NCI-H510A treated with DMSO at 0.1 percent for 48 hours (cell line): ENCODE data around the gene VPS45.
"Not testable (repeated sequence)": the region's sequence is repeated elsewhere in the genome, so short reads cannot be mapped to it uniquely, and the experiment has no call there.

Experiments
- DNase-seq: peaks from one replicate; lab custom pipeline; 2025; lab: John Stamatoyannopoulos, UW

VPS45 gene

GRCh38 chr1:150067184-150068108 is at the start of gene VPS45:
TSS of gene VPS45 (plus strand) at chr1:150067776. CDS start at chr1:150067858, 82 bp downstream.
- DNase-seq: peak; percentile 81

GRCh38 chr1:150018165-150018564 is 49.4 kb upstream of the VPS45 start:
- DNase-seq: no peak

GRCh38 chr1:150020711-150021110 is 46.9 kb upstream of the VPS45 start:
- DNase-seq: no peak

GRCh38 chr1:150021191-150021694 is 46.3 kb upstream of the VPS45 start:
- no peak for DNase-seq

GRCh38 chr1:150022357-150022756 is 45.2 kb upstream of the VPS45 start:
- DNase-seq: peak; percentile 12

GRCh38 chr1:150024156-150024555 is 43.4 kb upstream of the VPS45 start:
- no peak for DNase-seq

- DNase-seq: no peak
Observed at GRCh38 chr1:150028322-150028721, 39.3 kb upstream of the VPS45 start.

GRCh38 chr1:150034336-150034735 is 33.2 kb upstream of the VPS45 start:
- no peak for DNase-seq

- DNase-seq: no peak
Observed at GRCh38 chr1:150049926-150050325, 17.6 kb upstream of the VPS45 start.

GRCh38 chr1:150051089-150051373 is 16.5 kb upstream of the VPS45 start:
- DNase-seq: no peak

GRCh38 chr1:150051905-150052412 is 15.6 kb upstream of the VPS45 start:
- not testable (repeated sequence) for DNase-seq

- no peak for DNase-seq
Observed at GRCh38 chr1:150053926-150054325, 13.7 kb upstream of the VPS45 start.

- not testable (repeated sequence) for DNase-seq
Observed at GRCh38 chr1:150055507-150055906, 12.1 kb upstream of the VPS45 start.

- DNase-seq: no peak
Observed at GRCh38 chr1:150056407-150056806, 11.2 kb upstream of the VPS45 start.

GRCh38 chr1:150060260-150060659 is 7.3 kb upstream of the VPS45 start:
- no peak for DNase-seq

- DNase-seq: no peak
Observed at GRCh38 chr1:150061632-150062101, 5.9 kb upstream of the VPS45 start.

- DNase-seq: no peak
Observed at GRCh38 chr1:150062113-150062512, 5.5 kb upstream of the VPS45 start.

GRCh38 chr1:150065184-150065871 is 2.2 kb upstream of the VPS45 start:
- DNase-seq: no peak

GRCh38 chr1:150066328-150066727 is 1.2 kb upstream of the VPS45 start:
- DNase-seq: no peak

- peak; percentile 74 for DNase-seq
Observed at GRCh38 chr1:150066838-150067183, 765 bp upstream of the VPS45 start.

GRCh38 chr1:150068109-150068435 is 496 bp downstream of the VPS45 start:
- DNase-seq: no peak

GRCh38 chr1:150069923-150070322 is 2.3 kb downstream of the VPS45 start:
- no peak for DNase-seq

GRCh38 chr1:150072959-150073358 is 5.4 kb downstream of the VPS45 start:
- DNase-seq: peak; percentile 14
